CD14-positive monocyte (primary cell): Measurements from ENCODE around the gene NUP214. TPM values are rescaled to one million over a fixed set of nuclear protein-coding genes. Genes with fewer than 3 reads are reported as not detected.

Experiments used
- DNase-seq, 3 donors: peaks; one replicate each; pipeline ENCODE4 v3.0.0-alpha.2; 2011 to 2022
- H2AFZ ChIP-seq: 2 replicates; pipeline ENCODE4 v1.6.0; 2012; ENCODE audit warnings: mild to moderate bottlenecking, low read depth, low read length, inconsistent platforms; ENCODE audit not compliant: insufficient read depth, poor library complexity, severe bottlenecking
- H3K27ac ChIP-seq, 2 donors: 1 replicate in 1 of 2; 2 replicates in 1 of 2; pipeline ENCODE4 v1.5.1; 2012 to 2013; ENCODE audit warnings: low read length in 2 of 2, control low read depth in 1 of 2, inconsistent platforms in 1 of 2, low read depth in 1 of 2, mild to moderate bottlenecking in 1 of 2
- H3K27me3 ChIP-seq, 2 donors: one replicate each; pipeline versions ENCODE4 v1.6.0 to v1.6.1; 2011 to 2013; ENCODE audit warnings: low read length in 2 of 2; ENCODE audit not compliant: control insufficient read depth in 2 of 2, insufficient read depth in 2 of 2
- H3K36me3 ChIP-seq, 2 donors: replicated peaks in 1 of 2; 1 replicate in 1 of 2; 2 replicates in 1 of 2; pipeline versions ENCODE4 v1.5.1 to v1.6.1; 2012 to 2013; ENCODE audit warnings: low read length in 2 of 2, control low read depth in 1 of 2, inconsistent platforms in 1 of 2, mild to moderate bottlenecking in 1 of 2; ENCODE audit not compliant: insufficient read depth in 2 of 2, control insufficient read depth in 1 of 2
- H3K4me1 ChIP-seq, 2 donors: 1 replicate in 1 of 2; 2 replicates in 1 of 2; pipeline versions ENCODE4 v1.5.1 to v1.6.1; 2012 to 2013; ENCODE audit warnings: low read length in 2 of 2, control low read depth in 1 of 2, inconsistent platforms in 1 of 2, mild to moderate bottlenecking in 1 of 2, moderate library complexity in 1 of 2; ENCODE audit not compliant: insufficient read depth in 2 of 2, control insufficient read depth in 1 of 2
- H3K4me2 ChIP-seq: replicated peaks from 2 replicates; pipeline ENCODE3; 2012; ENCODE audit warnings: low read length, moderate library complexity, mild to moderate bottlenecking; ENCODE audit not compliant: poor library complexity, severe bottlenecking; ENCODE audit errors: extremely low read depth
- H3K4me3 ChIP-seq, 3 experiments: fragments of 200-600 bp in 1 of 3; sonication (generic) in 1 of 3; replicated peaks in 1 of 3; 1 replicate in 2 of 3; 2 replicates in 1 of 3; pipeline ENCODE4 v1.5.1; 2011 to 2013; ENCODE audit warnings: low read length in 3 of 3, mild to moderate bottlenecking in 3 of 3, control low read depth in 2 of 3, low read depth in 2 of 3, inconsistent platforms in 1 of 3, moderate library complexity in 1 of 3
- H3K79me2 ChIP-seq: 2 replicates; pipeline ENCODE4 v1.6.0; 2012; ENCODE audit warnings: mild to moderate bottlenecking, control low read depth, inconsistent platforms, low read length, moderate library complexity; ENCODE audit not compliant: insufficient read depth
- H3K9ac ChIP-seq: 2 replicates; pipeline ENCODE4 v1.6.0; 2017; ENCODE audit warnings: low read length, mild to moderate bottlenecking; ENCODE audit not compliant: insufficient read depth, poor library complexity, severe bottlenecking
- H3K9me3 ChIP-seq, 2 donors: replicated peaks in 1 of 2; 1 replicate in 1 of 2; 2 replicates in 1 of 2; pipeline versions ENCODE4 v1.5.1 to v1.6.1; 2012 to 2013; ENCODE audit warnings: low read length in 2 of 2, control low read depth in 1 of 2; ENCODE audit not compliant: control insufficient read depth in 1 of 2, insufficient read depth in 1 of 2
- H4K20me1 ChIP-seq: 2 replicates; pipeline ENCODE4 v1.6.0; 2012; ENCODE audit warnings: mild to moderate bottlenecking, low read length, control low read depth, moderate library complexity; ENCODE audit not compliant: insufficient read depth
- H3K27ac Mint-ChIP-seq, 7 donors: one replicate each; pipeline ENCODE4 v1.8.0; 2020; ENCODE audit warnings: mild to moderate bottlenecking in 7 of 7, mixed read lengths in 7 of 7, moderate library complexity in 6 of 7, inconsistent platforms in 2 of 7
- H3K27me3 Mint-ChIP-seq, 3 donors: one replicate each; pipeline ENCODE4 v1.8.0; 2021 to 2022; ENCODE audit warnings: low read depth in 3 of 3, mild to moderate bottlenecking in 3 of 3, mixed read lengths in 3 of 3, moderate library complexity in 3 of 3, inconsistent platforms in 1 of 3
- H3K36me3 Mint-ChIP-seq, 2 donors: one replicate each; pipeline ENCODE4 v1.8.0; 2020; ENCODE audit warnings: mixed read lengths in 2 of 2, inconsistent platforms in 1 of 2, mild to moderate bottlenecking in 1 of 2
- H3K4me1 Mint-ChIP-seq: one replicate; pipeline ENCODE4 v1.8.0; 2020; ENCODE audit warnings: mild to moderate bottlenecking, mixed read lengths
- H3K4me3 Mint-ChIP-seq, 2 donors: one replicate each; pipeline ENCODE4 v1.8.0; 2020; ENCODE audit warnings: mild to moderate bottlenecking in 2 of 2, mixed read lengths in 2 of 2, moderate library complexity in 1 of 2
- H3K9me3 Mint-ChIP-seq, 7 donors: one replicate each; pipeline ENCODE4 v1.8.0; 2020 to 2022; ENCODE audit warnings: mixed read lengths in 7 of 7, mild to moderate bottlenecking in 6 of 7, moderate library complexity in 6 of 7, inconsistent platforms in 2 of 7
- CTCF ChIP-seq: fragments of 200-600 bp; IDR thresholded peaks from one replicate; pipeline ENCODE4 v1.8.0; 2022; ENCODE audit warnings: antibody characterized with exemption, mild to moderate bottlenecking
- WGBS: methylation state at CpG from one replicate; pipeline ENCODE4 v1.1.5; 2013; ENCODE audit warnings: missing lambda C conversion rate; ENCODE audit not compliant: insufficient coverage; 5-methylcytosine and 5-hydroxymethylcytosine counted together
- intact Hi-C, 2 donors: fragments of 100-400 bp; cut with micrococcal nuclease; formaldehyde crosslinking; loops; one replicate each; pipeline versions ENCODE4 v1.15.0 to v1.15.1; 2023
- polyA plus RNA-seq, 3 donors: library from polyadenylated mRNA; depleted of rRNA in 1 of 3; unstranded in 2 of 3; stranded (reverse) in 1 of 3; fragments of 300-500 nt in 2 of 3; fragments of >200 nt in 1 of 3; fragmentation: Illumina TruSeq in 2 of 3; gene quantifications; 1 replicate in 2 of 3; 2 replicates in 1 of 3; pipeline ENCODE4 v1.2.3, GENCODE V29; 2012 to 2021

NUP214 gene
- polyA plus RNA-seq, 3 donors, result 94.9 to 329 (median 214) TPM

DNA sequence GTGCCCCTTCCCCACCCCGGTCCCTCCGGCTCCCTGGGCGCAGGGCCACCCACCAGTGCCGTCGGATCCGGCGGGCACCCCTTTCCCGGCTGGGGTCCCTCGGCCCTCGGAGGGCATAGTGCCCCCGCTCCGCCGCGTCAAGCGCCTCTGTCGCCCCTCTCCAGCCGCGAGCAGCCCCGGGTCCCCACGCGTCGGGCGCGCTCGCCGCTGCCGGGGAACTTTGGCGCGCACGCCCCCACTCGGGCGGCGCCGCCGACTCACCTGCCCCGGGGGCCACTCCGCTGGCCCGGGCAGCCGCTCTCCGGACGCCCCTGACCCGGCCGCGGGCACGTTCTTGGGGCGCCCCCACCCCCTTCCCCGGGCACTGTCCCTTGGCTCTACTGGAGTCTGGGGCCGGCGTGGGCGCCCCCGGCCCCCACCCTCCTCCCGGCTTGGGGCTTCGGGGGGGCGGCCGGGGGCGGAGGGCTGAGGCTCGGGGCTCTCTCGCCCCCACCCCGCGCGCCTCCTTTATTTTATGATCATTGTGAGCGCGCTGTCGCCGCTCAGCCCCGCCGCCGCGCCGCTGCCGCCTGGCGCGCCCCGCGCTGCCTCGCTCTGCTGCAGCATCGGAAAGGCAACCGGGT is 152.0 kb downstream of the NUP214 start:
- H3K9me3 ChIP-seq, result peaks cover 0 to 7% of the 10 kb centered on the region in 2 donors
- peaks cover 33% of the 10 kb centered on the region for H4K20me1 ChIP-seq
- peaks cover 51% of the 10 kb centered on the region for H3K4me1 Mint-ChIP-seq
- H3K4me1 ChIP-seq, result peaks cover 49 to 50% of the 10 kb centered on the region in 2 donors
- no peak overlapping the region for H3K27ac Mint-ChIP-seq
- H3K36me3 ChIP-seq, result no peaks in the 10 kb centered on the region
- peaks cover 5 to 19% of the 10 kb centered on the region in 2 donors for H3K27me3 ChIP-seq
- peak overlapping the region; percentile 86 for H3K9ac ChIP-seq
- H3K79me2 ChIP-seq, result peaks cover 52% of the 10 kb centered on the region
- under 1% methylated on average over 76 of the region's 78 CpGs for WGBS
- TF ChIP-seq CTCF, result no peak
- H3K36me3 Mint-ChIP-seq, result peaks cover 5 to 11% of the 10 kb centered on the region in 2 donors
- peak overlapping the region; percentile 98 for H3K4me2 ChIP-seq
- intact Hi-C loops, result loop anchor here (5.0 to 10.0 kb wide), 4 partner anchors 40 to 1077 kb away; partner anchors contain the start of genes PRRC2B (in 1 of the 2) and SETX (in 1 of the 2)
- H3K9me3 Mint-ChIP-seq, result peaks cover 0 to 5% (median 2%) of the 10 kb centered on the region in 7 donors
- H3K4me3 Mint-ChIP-seq, result peak overlapping the region in 1 of 2 donors; percentile 59
- peak overlapping the region; percentile 34 to 94 (median 93) for H3K4me3 ChIP-seq
- DNase-seq, result no peak
- peak overlapping the region; percentile 69 for H2AFZ ChIP-seq
- peaks cover 16 to 21% (median 20%) of the 10 kb centered on the region in 3 donors for H3K27me3 Mint-ChIP-seq
- H3K27ac ChIP-seq, result peak overlapping the region in 1 of 2 donors; percentile 93

- WGBS, result 8% methylated on average over 42 of the region's 59 CpGs
- H3K27ac ChIP-seq, result peak overlapping the region; percentile 76 to 93
- H3K27me3 ChIP-seq, result peaks cover 7 to 26% of the 10 kb centered on the region in 2 donors
- peak overlapping the region; percentile 38 to 94 (median 93) for H3K4me3 ChIP-seq
- no peak for TF ChIP-seq CTCF
- H3K4me1 ChIP-seq, result peaks cover 43 to 50% of the 10 kb centered on the region in 2 donors
- intact Hi-C loops, result loop anchor here (5.0 to 10.0 kb wide), 4 partner anchors 41 to 1077 kb away; partner anchors contain the start of genes PRRC2B (in 1 of the 2) and SETX (in 1 of the 2)
- H3K9me3 Mint-ChIP-seq, result peaks cover 0 to 6% (median 2%) of the 10 kb centered on the region in 7 donors
- H3K9ac ChIP-seq, result peak overlapping the region; percentile 86
- peak overlapping the region; percentile 82 for H2AFZ ChIP-seq
- H3K36me3 Mint-ChIP-seq, result peaks cover 2 to 11% of the 10 kb centered on the region in 2 donors
- H3K4me3 Mint-ChIP-seq, result peak overlapping the region; percentile 81 to 82
- DNase-seq, result peak; percentile 67 to 72 (median 71)
- H3K36me3 ChIP-seq, result no peaks in the 10 kb centered on the region
- H4K20me1 ChIP-seq, result peaks cover 28% of the 10 kb centered on the region
- H3K27me3 Mint-ChIP-seq, result peaks cover 20 to 27% (median 26%) of the 10 kb centered on the region in 3 donors
- H3K4me1 Mint-ChIP-seq, result peaks cover 49% of the 10 kb centered on the region
- peaks cover 45% of the 10 kb centered on the region for H3K79me2 ChIP-seq
- H3K9me3 ChIP-seq, result peaks cover 0 to 7% of the 10 kb centered on the region in 2 donors
- peak overlapping the region; percentile 98 for H3K4me2 ChIP-seq
- H3K27ac Mint-ChIP-seq, result peak overlapping the region; percentile 77 to 93 (median 89)
Measured at GRCh38 chr9:131277910-131278701, 152.7 kb downstream of the NUP214 start.
